Vagina (tissue), 2 donors: ENCODE measurements around the gene CD44.

Experiments used
- POLR2A ChIP-seq, 2 donors: fragments of 450-650 bp; IDR thresholded peaks; one replicate each; pipeline ENCODE4 v1.6.1; 2017; ENCODE audit warnings: antibody characterized with exemption in 2 of 2, mild to moderate bottlenecking in 2 of 2, moderate library complexity in 2 of 2
- POLR2AphosphoS5 ChIP-seq, 2 donors: sonication (generic); formaldehyde crosslinking; IDR thresholded peaks; one replicate each; pipeline ENCODE4 v1.9.0; 2017; ENCODE audit warnings: antibody characterized with exemption in 2 of 2, mild to moderate bottlenecking in 2 of 2, low read depth in 1 of 2; ENCODE audit not compliant: insufficient read depth in 1 of 2

GRCh38 chr11:35215945-35216344 lies 77.0 kb downstream of the CD44 start:
- no peak for TF ChIP-seq POLR2A (IDR thresholded peaks at IDR 0.05)
- no peak for TF ChIP-seq POLR2AphosphoS5 (IDR thresholded peaks at IDR 0.05; ENCODE audit: insufficient read depth in 1 of 2, low read depth in 1 of 2)
